Astrocyte (in vitro differentiated cells and primary cell): Measurements from ENCODE around the gene PBX3.

Experiments used
- CTCF ChIP-seq: IDR thresholded peaks from 2 replicates; pipeline ENCODE4 v1.5.1; 2011; ENCODE audit warnings: low read depth, mild to moderate bottlenecking, inconsistent platforms, low read length, moderate library complexity; ENCODE audit not compliant: insufficient read depth
- EZH2 ChIP-seq: IDR thresholded peaks from 2 replicates; pipeline ENCODE4 v1.6.1; 2012; ENCODE audit warnings: mild to moderate bottlenecking, low read length, inconsistent platforms; ENCODE audit not compliant: insufficient read depth

- TF ChIP-seq CTCF, result no peak
- no peak for TF ChIP-seq EZH2
Observed at GRCh38 chr9:125771037-125771436, 23.9 kb downstream of the PBX3 start.
